NCI-H748 (cell line): Measurements from ENCODE around the gene ADGRF1.
"Not testable (repeated sequence)": the region's sequence is repeated elsewhere in the genome, so short reads cannot be mapped to it uniquely, and the experiment has no call there.

Source experiments
- DNase-seq: peaks from one replicate; lab custom pipeline; 2025; ENCODE audit not compliant: unreplicated experiment; lab: John Stamatoyannopoulos, UW

The ADGRF1 gene

DNA sequence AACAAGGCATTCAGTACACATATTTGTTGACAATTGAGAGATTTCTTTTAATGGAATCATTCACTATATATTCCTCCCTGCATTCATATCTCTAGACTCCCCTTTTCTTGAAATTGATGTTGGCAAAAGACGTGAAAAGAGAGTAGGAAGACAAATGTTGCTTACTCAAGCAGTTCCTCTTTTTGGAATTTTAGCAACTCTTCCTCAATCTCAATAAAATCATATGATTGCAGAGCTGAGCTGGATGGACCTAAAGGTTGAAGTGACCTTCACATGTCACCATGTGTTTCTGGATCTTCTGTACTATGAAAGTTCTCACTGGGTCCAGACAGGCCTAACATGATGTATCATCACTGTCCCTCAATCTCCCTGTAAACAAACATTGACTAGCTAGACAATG, 18.6 kb downstream of the ADGRF1 start:
- DNase-seq: no peak

GRCh38 chr6:47022191-47022590, 19.9 kb downstream of the ADGRF1 start:
- no peak for DNase-seq

DNA sequence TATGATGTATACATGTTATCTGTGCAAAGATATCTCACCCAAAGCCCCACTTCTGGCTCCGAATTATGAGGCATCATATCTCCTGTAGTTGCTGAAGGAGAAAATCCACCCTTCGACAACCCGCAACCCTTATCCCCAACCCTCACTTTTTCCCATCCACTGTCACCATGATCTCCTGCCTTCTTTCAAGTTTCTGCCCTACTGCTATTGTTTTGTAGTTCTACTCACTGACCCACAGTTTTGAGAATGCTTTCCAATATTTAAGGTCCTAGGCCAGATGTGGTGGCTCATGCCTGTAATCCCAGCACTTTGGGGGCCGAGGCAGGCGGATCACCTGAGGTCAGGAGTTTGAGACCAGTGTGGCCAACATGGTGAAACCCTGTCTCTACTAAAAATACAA, 22.2 kb downstream of the ADGRF1 start:
- no peak for DNase-seq

- no peak for DNase-seq
Measured at GRCh38 chr6:47016909-47017308, 25.2 kb downstream of the ADGRF1 start.

DNA sequence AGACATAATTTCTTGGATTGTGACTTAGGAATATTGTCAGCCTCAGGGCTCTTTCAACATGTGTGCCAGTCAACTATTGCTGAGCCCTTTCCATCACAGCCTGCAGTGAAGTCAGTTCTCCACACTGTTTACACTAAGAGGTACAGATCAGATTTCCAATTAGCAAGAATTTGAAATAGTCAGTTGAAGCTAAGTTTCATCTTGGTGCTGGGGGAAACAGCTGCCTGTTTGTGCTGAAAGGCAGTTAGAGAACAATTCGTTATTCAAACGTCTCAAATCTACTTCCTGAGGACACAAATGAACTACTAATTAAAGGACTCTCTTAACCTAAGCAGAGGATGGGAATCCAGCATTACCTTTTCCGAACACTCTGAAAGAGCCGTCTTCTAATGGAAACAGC, 25.9 kb downstream of the ADGRF1 start:
- DNase-seq: peak; percentile 72

- DNase-seq: no peak
Measured at GRCh38 chr6:47014401-47014800, 27.7 kb downstream of the ADGRF1 start.

DNA sequence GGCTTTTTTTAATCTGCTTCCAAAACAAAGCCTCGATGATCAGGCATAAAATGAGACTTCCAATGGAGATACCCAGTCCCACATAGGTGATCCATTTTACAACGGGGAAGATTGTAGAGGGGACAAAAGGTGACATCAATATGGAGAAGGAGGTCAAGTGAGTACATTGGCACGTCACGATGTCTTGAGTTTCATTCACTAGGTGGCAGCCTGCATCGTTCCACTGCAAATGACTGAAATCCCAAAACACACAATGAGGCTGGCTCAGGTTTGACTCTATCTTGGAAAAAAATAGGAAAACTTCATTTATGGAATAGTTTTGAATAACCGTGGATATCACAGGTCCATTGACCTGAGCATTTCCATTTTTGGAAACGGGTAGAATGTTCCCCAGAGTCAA, 32.5 kb downstream of the ADGRF1 start:
- DNase-seq: no peak

- no peak for DNase-seq
Measured at GRCh38 chr6:47008397-47008763, 33.8 kb downstream of the ADGRF1 start.

- DNase-seq: no peak
Measured at GRCh38 chr6:47007657-47008396, 34.3 kb downstream of the ADGRF1 start.

DNA sequence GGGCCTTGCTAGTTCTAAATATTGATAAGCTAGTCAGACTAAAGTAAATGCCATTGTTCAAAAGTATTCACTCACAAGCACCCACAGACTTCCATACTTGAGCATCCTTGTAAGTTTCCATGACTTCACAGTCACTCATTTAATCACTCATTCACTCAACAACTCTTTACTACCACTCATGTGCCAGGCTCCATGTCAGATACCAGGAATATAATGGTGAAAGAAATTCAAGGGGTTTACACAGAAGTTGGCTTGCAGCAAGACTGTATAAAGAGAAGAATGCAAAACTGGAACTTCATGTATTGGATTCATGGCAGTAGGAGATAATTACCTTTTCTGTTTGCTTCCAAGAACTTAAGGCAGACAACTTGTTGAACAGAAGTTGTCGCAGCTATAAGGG, 36.6 kb downstream of the ADGRF1 start:
- DNase-seq: no peak

GRCh38 chr6:47004463-47004862, 37.7 kb downstream of the ADGRF1 start:
- DNase-seq: no peak

DNA sequence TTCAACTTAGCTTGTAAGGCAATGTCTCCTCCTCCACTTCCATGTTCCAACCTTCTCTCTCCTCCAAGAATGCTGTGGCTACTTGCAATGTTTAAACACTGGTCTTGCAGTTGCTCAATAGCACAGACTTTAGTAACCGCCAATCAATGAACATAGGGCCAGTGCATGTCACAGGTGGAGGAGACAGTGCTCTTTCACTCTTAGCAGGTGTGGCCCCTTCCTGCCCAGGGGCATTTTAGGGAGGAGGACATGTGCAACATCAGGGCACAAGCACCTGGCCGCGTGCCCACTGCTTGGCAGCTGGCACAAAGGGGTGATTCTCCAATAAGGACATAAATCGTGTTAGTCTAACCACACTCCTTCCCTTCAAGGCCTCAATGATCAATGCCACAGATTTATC, 41.3 kb downstream of the ADGRF1 start:
- DNase-seq: peak; percentile 49

- DNase-seq: no peak
Measured at GRCh38 chr6:46998436-46999017, 43.6 kb downstream of the ADGRF1 start.

DNA sequence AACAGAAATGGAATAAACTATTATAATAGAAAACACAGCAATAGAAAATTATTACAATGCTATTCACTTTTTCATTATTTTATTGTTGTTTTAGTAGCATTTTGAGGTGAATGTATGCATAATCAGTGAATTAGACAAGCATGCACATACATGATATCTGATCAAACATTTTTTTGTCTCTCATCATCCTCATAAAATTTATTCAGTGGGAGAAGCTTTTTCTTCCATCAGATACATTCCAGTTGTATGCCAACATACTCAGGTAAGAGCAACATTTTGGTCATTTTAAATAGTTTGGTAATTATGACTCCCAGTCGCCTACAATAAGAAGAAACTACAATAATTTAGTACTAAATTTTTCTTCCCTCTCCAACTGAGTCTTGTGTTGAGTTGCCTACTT, 44.5 kb downstream of the ADGRF1 start:
- no peak for DNase-seq

DNA sequence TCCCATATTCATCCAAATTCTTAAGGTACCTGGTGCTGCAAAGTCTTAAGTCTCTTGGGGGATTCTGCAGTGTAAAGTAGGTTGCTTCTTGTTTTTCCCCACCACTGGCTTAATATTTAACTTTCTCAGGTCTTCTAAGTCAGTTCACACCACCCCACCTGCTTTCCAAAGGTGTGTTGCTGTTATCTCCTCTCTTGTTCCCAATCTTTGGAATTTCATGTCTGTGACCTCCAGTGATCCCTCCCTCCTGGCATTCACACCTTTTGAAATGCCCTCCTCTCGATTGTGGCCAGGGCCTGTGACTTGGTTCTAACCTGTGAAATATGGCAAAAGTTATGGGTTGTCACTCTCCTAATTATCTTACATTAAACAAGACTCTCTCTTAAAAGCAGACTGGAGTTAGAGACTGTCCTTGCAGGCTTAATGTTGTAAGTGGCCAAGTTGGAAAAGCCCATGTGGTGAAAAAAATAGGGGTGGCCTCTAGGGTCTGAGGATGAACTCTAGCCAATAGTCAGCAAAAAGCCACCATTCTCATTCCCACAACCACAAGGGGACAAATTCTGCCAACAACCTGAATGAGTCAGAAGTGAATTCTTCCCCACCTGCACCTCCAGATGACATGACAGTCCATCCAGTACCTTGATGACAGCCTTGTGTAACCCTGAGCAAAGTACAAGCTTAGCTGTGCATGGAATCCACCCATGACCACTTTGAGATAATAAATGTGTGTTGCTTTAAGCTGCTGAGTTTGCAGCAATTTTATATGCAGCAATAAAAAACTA, 45.1 kb downstream of the ADGRF1 start:
- no peak for DNase-seq

- DNase-seq: no peak
Measured at GRCh38 chr6:46994933-46995332, 47.2 kb downstream of the ADGRF1 start.

DNA sequence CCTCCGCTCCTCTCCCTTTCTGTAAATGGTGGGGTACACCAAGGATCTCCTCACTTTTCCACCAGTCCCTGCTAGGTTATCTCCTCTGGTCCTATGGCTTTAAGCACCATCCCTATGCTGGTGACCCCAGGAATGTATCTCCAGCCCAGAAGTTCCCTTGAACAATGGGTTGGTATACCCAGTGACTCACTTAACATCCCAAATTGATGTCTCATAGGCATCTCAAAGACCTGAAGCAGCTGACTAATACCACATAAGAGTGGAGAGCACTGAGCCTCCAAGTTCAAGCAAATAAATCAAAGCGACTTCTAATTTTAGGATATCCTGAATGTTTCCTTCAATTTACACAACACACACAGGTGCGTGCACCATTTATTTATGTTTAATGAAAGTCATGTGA, 48.3 kb downstream of the ADGRF1 start:
- no peak for DNase-seq

GRCh38 chr6:46992391-46992790, 49.7 kb downstream of the ADGRF1 start:
- not testable (repeated sequence) for DNase-seq

GRCh38 chr6:46990818-46991510, 51.2 kb downstream of the ADGRF1 start:
- DNase-seq: peak; percentile 71

GRCh38 chr6:46990031-46990644, 52.0 kb downstream of the ADGRF1 start:
- no peak for DNase-seq

- no peak for DNase-seq
Measured at GRCh38 chr6:46989398-46989797, 52.7 kb downstream of the ADGRF1 start.
